ENCODE measurements around the gene GPC1. TPM values are rescaled to one million over a fixed set of nuclear protein-coding genes. Genes with fewer than 3 reads are reported as not detected.

GPC1 gene
- total RNA-seq, 1 donor from 2014 or later = 177 TPM

DNA sequence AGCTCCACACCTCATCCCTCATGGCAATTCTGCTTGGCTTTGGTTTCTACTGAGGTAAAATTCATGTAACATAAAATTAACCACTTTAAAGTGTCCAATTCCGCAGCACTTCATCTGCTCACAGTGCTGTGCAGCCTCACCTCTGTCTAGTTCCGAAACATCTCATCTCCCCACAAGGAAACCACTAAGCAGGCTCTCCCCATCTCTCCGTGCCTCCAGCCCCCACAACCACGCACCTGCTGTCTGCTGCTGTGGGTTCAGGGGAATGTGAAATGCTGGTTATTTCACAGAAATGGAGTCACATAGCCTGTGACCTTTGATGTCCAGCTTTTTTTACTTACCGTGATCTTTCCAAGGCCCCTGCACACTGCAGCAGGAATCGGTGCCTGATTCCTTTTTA lies 7.7 kb upstream of the GPC1 start:
- no peak for DNase-seq
- no peak for ATAC-seq
- intact Hi-C loops (cut with micrococcal nuclease) = no loop called here

DNA sequence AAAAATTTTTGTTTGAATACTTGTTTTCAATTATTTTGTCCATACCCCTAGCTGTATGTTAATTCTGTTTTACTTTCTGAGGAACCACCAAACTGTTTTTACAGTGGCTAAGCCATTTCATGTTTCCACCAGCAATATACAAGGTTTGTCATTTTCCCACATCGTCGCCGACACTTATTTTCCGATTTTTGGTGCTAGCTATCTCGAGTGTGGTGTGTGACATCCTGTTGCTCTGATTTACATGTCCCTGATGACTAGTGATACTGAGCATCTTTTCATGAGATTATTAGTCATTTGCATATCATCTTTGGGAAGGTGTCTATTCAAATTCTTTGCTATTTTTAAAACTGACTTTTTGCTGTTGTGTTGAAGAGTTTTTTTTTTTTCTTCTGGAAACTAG lies 7.2 kb upstream of the GPC1 start:
- DNase-seq (no peak), ATAC-seq (no peak)
- intact Hi-C loops (cut with micrococcal nuclease) = no loop called here

- ATAC-seq = no peak
- peak; percentile 4 for DNase-seq
Measured at GRCh38 chr2:240429341-240429871, 6.1 kb upstream of the GPC1 start.

GRCh38 chr2:240429872-240430491 lies 5.5 kb upstream of the GPC1 start:
- DNase-seq = peak; percentile 15
- intact Hi-C loops (cut with micrococcal nuclease) = no loop called here

More at GRCh38 chr2:240429341-240429871, 6.1 kb upstream of the GPC1 start:
- intact Hi-C loops (cut with micrococcal nuclease) = no loop called here

DNA sequence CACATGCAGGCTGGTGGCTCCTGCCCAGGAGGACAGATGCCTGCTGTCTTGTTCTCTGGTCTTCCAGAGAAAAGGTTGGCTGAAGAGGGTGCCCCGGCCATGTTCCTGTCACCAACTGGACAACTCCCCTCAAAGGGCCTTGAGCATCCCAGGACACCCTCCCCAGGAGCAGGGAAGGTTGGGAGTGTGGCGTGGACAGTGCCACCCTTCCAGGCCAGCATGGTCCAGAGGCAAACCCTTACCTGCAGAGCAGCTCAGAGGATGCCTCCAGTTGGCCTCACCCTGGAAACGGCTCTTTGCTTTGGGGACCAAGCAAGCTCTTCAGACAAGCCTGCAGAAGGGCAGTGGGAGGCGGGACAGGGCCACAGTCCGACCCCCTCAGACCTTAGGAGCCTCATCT lies 4.9 kb upstream of the GPC1 start:
- DNase-seq (peak; percentile 24), ATAC-seq (no peak)
- intact Hi-C loops (cut with micrococcal nuclease) = no loop called here

More at GRCh38 chr2:240429872-240430491, 5.5 kb upstream of the GPC1 start:
- no peak for ATAC-seq

GRCh38 chr2:240431271-240431660 lies 4.2 kb upstream of the GPC1 start:
- DNase-seq (peak; percentile 17), ATAC-seq (no peak)
- intact Hi-C loops (cut with micrococcal nuclease) = no loop called here

GRCh38 chr2:240431661-240432424 lies 3.6 kb upstream of the GPC1 start:
- DNase-seq = peak; percentile 16
- ATAC-seq = no peak
- intact Hi-C loops (cut with micrococcal nuclease) = no loop called here

- intact Hi-C loops (cut with micrococcal nuclease) = no loop called here
- ATAC-seq = no peak
Measured at GRCh38 chr2:240432430-240432819, 3.0 kb upstream of the GPC1 start.

GRCh38 chr2:240432820-240433801 lies 2.4 kb upstream of the GPC1 start:
- intact Hi-C loops (cut with micrococcal nuclease) = no loop called here

More at GRCh38 chr2:240432430-240432819, 3.0 kb upstream of the GPC1 start:
- no peak for DNase-seq

DNA sequence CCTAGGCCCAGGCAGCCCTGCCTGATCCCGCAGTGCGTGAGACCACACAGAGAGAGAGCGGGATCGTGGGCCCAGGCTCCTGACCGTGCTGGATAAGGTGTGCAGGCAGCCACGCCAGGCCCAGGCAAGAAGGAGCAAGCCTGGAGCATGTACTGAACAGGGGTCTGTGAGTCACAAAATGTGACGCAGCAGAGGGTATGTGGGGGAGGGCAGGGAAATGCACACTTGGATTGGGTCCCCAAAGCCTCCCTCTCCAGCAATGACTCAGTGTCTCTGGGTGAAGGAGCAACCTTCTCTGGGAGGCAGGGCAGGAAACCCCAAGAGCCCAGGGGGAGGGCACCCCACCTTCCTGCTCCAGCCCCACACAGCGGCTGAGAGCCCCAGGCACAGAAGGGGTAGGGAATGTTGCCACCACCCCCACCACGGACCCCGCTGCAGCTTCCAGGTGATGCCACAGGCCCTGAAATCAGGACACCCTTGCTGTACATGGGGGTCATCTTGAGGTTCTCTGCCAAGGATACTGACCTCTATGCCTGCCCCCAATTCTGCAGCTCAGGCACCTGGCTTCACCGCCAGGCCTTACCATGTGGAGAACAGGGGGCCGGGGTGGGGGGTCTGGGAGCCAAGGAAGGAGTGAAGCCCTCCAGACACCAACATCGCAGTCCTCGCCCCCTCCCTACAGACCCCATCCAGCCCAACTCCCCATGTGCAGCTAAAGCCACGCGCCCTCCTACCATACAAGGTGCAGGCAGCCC lies 1.3 kb upstream of the GPC1 start:
- intact Hi-C loops (cut with micrococcal nuclease) = no loop called here

More at GRCh38 chr2:240432820-240433801, 2.4 kb upstream of the GPC1 start:
- ATAC-seq = no peak
- DNase-seq = peak; percentile 24

DNA sequence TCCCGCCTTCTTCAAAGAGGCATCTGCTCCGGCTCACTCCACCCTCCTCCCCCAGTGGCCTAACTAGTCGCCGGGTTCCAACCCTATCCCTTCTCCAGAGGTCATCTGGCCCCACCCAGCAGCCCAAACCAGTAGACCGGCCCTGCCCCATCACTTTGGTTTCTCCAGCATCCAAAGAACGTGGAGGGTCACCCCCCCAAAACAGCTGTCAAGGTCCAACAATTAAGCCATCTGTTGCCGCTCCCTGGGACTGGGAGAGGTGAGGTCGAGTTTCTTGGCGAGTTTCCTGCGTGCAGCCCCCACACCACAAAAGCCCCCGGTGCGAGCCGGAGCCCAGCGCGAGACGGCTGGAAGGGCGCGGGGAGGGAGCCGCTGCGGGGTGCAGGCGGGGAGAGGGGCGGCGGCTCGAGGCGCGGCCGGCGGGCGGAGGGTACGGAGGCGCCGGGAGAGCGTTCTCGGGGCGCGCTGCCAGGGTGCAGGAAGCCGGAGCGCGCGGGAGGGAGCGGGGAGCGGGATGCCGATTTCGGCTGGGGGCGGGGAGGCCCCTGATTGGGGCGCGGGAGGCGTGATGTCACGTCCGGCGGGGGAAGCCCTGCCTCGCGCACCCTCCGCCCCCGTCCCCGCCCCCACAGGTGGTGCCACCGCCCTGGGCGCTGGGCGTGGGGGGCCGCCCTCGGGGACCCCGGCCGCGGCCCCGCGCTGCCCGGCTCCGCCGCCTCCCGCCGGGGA lies 571 bp upstream of the GPC1 start:
- DNase-seq (peak; percentile 97), ATAC-seq (peak; percentile 83)
- intact Hi-C loops (cut with micrococcal nuclease) = loop anchor here (5.0 kb wide), 1 partner anchor 203 kb away; no protein-coding TSS in a partner anchor

More for the DNA sequence above, 1.3 kb upstream of the GPC1 start:
- ATAC-seq = no peak
- DNase-seq = peak; percentile 35

- DNase-seq (peak; percentile 49), ATAC-seq (no peak)
- intact Hi-C loops (cut with micrococcal nuclease) = loop anchor here (5.0 kb wide), 1 partner anchor 204 kb away; no protein-coding TSS in a partner anchor
Measured at GRCh38 chr2:240435948-240436682, 652 bp downstream of the GPC1 start.

DNA sequence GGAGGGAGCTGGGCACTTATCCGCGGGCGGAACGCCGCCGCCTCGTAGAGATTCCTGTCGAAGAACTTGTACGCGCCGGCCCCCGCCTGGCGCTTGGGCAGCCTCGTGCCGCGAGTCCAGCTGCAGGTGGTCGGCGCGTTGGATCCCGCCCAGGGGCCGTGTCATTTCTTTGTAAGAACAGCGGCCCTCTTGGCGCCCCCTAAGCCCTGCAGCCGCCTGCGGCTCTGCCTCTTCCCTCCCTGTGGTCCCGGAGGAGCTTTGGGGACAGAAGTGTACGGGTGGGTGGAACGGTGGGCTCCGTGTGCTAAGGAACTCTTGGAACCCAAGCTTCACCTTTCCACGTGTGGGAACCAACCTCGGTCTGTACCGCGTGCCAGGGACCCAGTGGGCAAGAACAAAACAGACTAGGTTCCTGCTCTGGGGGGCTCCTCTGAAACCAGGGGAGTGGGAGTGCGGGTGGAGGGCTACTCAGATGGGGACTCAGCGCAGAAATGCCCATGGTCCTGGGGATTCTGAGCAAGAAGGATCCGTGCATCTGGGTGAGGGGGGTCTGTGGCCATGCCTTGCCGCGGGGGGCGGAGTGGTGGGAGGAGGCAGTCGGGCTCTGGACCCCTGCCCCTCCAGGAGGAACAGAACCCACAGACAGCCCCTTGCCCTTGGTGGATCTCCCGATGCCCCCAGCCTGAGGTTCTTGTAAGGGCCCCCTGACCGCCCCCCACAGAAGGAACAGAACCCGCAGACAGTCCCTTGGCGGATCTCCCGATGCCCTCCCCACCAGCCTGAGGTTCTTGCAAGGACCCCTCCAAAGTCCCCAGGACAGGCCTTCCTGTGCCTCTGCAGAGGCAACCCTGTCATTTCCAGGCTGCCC lies 1.5 kb downstream of the GPC1 start:
- DNase-seq (peak; percentile 58), ATAC-seq (no peak)
- intact Hi-C loops (cut with micrococcal nuclease) = loop anchor here (5.0 kb wide), 1 partner anchor 205 kb away; no protein-coding TSS in a partner anchor

- intact Hi-C loops (cut with micrococcal nuclease) = loop anchor here (5.0 kb wide), 1 partner anchor 205 kb away; no protein-coding TSS in a partner anchor
- ATAC-seq (no peak), DNase-seq (peak; percentile 25)
Measured at GRCh38 chr2:240437551-240437860, 2.0 kb downstream of the GPC1 start.

- ATAC-seq = peak; percentile 68
- intact Hi-C loops (cut with micrococcal nuclease) = loop anchor here (5.0 kb wide), 1 partner anchor 206 kb away; no protein-coding TSS in a partner anchor
- DNase-seq = peak; percentile 87
Measured at GRCh38 chr2:240437861-240438809, 2.7 kb downstream of the GPC1 start.

Data from left ventricle myocardium superior (tissue), 1 donor.